AG04450 (cell line): ENCODE results near the gene TPD52L1. TPM values are rescaled to one million over a fixed set of nuclear protein-coding genes. Genes with fewer than 3 reads are reported as not detected.

Experiments
- CTCF ChIA-PET: fragments of 300-600, 350-600 bp; formaldehyde crosslinking; extraction: SDS; loops from one replicate; lab custom pipeline; 2022; ENCODE audit warnings: antibody characterized with exemption, inconsistent platforms; lab: Charles Lee
- POLR2A ChIA-PET: fragments of 350-600 bp; formaldehyde crosslinking; extraction: SDS; loops from one replicate; lab custom pipeline; 2021; ENCODE audit warnings: antibody characterized with exemption, inconsistent platforms; lab: Yijun Ruan, JAX
- DNase-seq: peaks from one replicate; pipeline ENCODE4 v3.0.0-alpha.2; 2011; ENCODE audit warnings: low read depth, low spot score
- H3K27ac ChIP-seq: one replicate; pipeline ENCODE4 v1.5.1; 2012; ENCODE audit warnings: low read depth, low read length, control low read depth
- H3K27me3 ChIP-seq: one replicate; pipeline ENCODE4 v1.6.0; 2012; ENCODE audit warnings: low read length; ENCODE audit not compliant: control insufficient read depth, insufficient read depth
- H3K4me3 ChIP-seq: 2 replicates; pipeline ENCODE4 v1.5.1; 2011; ENCODE audit warnings: mild to moderate bottlenecking, low read depth, low read length, control low read depth
- H3K9me3 ChIP-seq: 2 replicates; pipeline ENCODE4 v1.5.1; 2012; ENCODE audit warnings: low read length; ENCODE audit not compliant: control insufficient read depth, insufficient read depth
- CTCF ChIP-seq: IDR thresholded peaks from 2 replicates; pipeline ENCODE4 v1.5.1; 2011; ENCODE audit warnings: low read depth, low read length, control low read depth, inconsistent platforms
- polyA plus RNA-seq: library from polyadenylated mRNA; depleted of rRNA; stranded (reverse); fragments of >200 nt; gene quantifications from 2 replicates; pipeline ENCODE4 v1.2.3, GENCODE V29; 2011

The TPD52L1 gene
- polyA plus RNA-seq, 1 experiment, result 11.1 TPM

- Histone ChIP-seq H3K27ac (no peak overlapping the region), H3K9me3 (no peaks in the 10 kb centered on the region), H3K27me3 (no peaks in the 10 kb centered on the region), H3K4me3 (no peak overlapping the region)
- DNase-seq, result no peak
- CTCF ChIA-PET, result interaction anchor here (0.6 to 1.0 kb wide), 2 partner anchors 15 to 27 kb away, joined by 3 to 4 read pairs; no protein-coding TSS in a partner anchor
- TF ChIP-seq CTCF, result no peak
- POLR2A ChIA-PET, result no interaction called here
These were observed 65.9 kb downstream of the TPD52L1 start for GRCh38 chr6:125219361-125219895.

GRCh38 chr6:125220712-125221111 lies 67.1 kb downstream of the TPD52L1 start:
- no peak for DNase-seq
- POLR2A ChIA-PET, result no interaction called here
- no peak overlapping the region for H3K4me3 ChIP-seq
- CTCF ChIA-PET, result interaction anchor here (1.3 to 1.6 kb wide), 2 partner anchors 28 to 93 kb away, joined by 3 to 6 read pairs; no protein-coding TSS in a partner anchor
- H3K27ac ChIP-seq, result no peak overlapping the region
- H3K27me3 ChIP-seq, result no peaks in the 10 kb centered on the region
- TF ChIP-seq CTCF, result no peak
- H3K9me3 ChIP-seq, result no peaks in the 10 kb centered on the region

GRCh38 chr6:125222531-125223455 lies 69.2 kb downstream of the TPD52L1 start:
- Histone ChIP-seq H3K4me3 (no peak overlapping the region), H3K27me3 (no peaks in the 10 kb centered on the region), H3K27ac (no peak overlapping the region), H3K9me3 (no peaks in the 10 kb centered on the region)
- DNase-seq, result no peak
- ChIA-PET POLR2A (interaction anchor here (0.7 to 1.5 kb wide), 3 partner anchors 21 to 85 kb away, joined by 3 to 4 read pairs (median 3); no protein-coding TSS in a partner anchor), CTCF (interaction anchor here (0.6 to 0.8 kb wide), 2 partner anchors 70 to 352 kb away, joined by 3 read pairs; partner anchors contain the start of gene TPD52L1)
- TF ChIP-seq CTCF, result no peak

GRCh38 chr6:125224231-125224861 lies 70.8 kb downstream of the TPD52L1 start:
- CTCF ChIA-PET, result interaction anchor here (0.6 to 1.0 kb wide), 3 partner anchors 24 to 110 kb away, joined by 3 read pairs; no protein-coding TSS in a partner anchor
- no peak for DNase-seq
- Histone ChIP-seq H3K4me3 (no peak overlapping the region), H3K27ac (no peak overlapping the region), H3K27me3 (no peaks in the 10 kb centered on the region), H3K9me3 (no peaks in the 10 kb centered on the region)
- no peak for TF ChIP-seq CTCF
- POLR2A ChIA-PET, result no interaction called here
